ENCODE measurements around the gene HDAC7.

The HDAC7 gene

GRCh38 chr12:47751561-47751960, 68.1 kb downstream of the HDAC7 start:
- TF ChIP-seq TEAD4 (IDR thresholded peaks at IDR 0.05) (no peak), EGR1 (IDR thresholded peaks at IDR 0.05) (no peak), RAD21 (IDR thresholded peaks at IDR 0.05; ENCODE audit: low read depth) (no peak), USF1 (IDR thresholded peaks at IDR 0.05) (no peak), FOXM1 (IDR thresholded peaks at IDR 0.05; ENCODE audit: borderline replicate concordance, low read depth) (no peak), CREB1 (IDR thresholded peaks at IDR 0.05; ENCODE audit: low read depth) (no peak), YY1 (IDR thresholded peaks at IDR 0.05; ENCODE audit: low read depth) (no peak)

DNA sequence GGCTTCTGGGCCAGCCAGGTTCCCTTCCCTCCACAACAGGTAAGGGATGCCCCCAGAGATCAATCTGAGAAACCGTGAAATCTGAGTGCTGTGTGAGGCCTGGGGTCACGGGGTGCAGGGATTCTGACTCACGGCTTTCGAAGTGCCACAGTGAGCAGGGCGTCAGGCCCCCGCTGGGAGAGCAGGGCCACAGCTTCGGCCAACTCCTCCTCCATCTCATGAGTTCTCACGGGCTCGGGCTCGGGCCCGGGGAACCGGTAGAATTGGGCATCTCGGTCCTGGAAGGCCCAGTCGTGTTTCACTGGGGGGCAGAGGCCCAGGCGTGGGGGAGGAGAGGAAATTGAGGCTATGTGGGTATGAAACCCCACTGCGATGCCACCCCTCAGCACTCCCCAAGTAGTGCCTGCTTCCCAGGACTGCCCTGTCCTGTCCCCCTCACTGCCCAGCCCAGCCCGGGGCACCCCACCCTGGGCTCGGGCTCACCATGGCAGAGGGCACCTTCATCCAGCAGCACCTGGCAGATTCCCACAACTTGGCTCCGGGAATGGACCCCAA, 68.7 kb downstream of the HDAC7 start:
- TF ChIP-seq CREB1 (IDR thresholded peaks at IDR 0.05; ENCODE audit: low read depth), result no peak
- TF ChIP-seq NFIC (IDR thresholded peaks at IDR 0.05), result no peak

GRCh38 chr12:47750229-47750798, 69.4 kb downstream of the HDAC7 start:
- TF ChIP-seq TCF12 (IDR thresholded peaks at IDR 0.05; ENCODE audit: low read depth) (no peak), ZBTB7A (IDR thresholded peaks at IDR 0.05; ENCODE audit: low read depth) (no peak), TAF1 (IDR thresholded peaks at IDR 0.05; ENCODE audit: low read depth) (no peak), EGR1 (IDR thresholded peaks at IDR 0.05) (no peak), CREB1 (IDR thresholded peaks at IDR 0.05; ENCODE audit: low read depth) (no peak), RAD21 (IDR thresholded peaks at IDR 0.05; ENCODE audit: low read depth) (no peak)
- TF ChIP-seq, protein P1, sequence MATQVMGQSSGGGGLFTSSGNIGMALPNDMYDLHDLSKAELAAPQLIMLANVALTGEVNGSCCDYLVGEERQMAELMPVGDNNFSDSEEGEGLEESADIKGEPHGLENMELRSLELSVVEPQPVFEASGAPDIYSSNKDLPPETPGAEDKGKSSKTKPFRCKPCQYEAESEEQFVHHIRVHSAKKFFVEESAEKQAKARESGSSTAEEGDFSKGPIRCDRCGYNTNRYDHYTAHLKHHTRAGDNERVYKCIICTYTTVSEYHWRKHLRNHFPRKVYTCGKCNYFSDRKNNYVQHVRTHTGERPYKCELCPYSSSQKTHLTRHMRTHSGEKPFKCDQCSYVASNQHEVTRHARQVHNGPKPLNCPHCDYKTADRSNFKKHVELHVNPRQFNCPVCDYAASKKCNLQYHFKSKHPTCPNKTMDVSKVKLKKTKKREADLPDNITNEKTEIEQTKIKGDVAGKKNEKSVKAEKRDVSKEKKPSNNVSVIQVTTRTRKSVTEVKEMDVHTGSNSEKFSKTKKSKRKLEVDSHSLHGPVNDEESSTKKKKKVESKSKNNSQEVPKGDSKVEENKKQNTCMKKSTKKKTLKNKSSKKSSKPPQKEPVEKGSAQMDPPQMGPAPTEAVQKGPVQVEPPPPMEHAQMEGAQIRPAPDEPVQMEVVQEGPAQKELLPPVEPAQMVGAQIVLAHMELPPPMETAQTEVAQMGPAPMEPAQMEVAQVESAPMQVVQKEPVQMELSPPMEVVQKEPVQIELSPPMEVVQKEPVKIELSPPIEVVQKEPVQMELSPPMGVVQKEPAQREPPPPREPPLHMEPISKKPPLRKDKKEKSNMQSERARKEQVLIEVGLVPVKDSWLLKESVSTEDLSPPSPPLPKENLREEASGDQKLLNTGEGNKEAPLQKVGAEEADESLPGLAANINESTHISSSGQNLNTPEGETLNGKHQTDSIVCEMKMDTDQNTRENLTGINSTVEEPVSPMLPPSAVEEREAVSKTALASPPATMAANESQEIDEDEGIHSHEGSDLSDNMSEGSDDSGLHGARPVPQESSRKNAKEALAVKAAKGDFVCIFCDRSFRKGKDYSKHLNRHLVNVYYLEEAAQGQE (IDR thresholded peaks at IDR 0.05; ENCODE audit: low read depth), result no peak

- TF ChIP-seq FOXM1 (IDR thresholded peaks at IDR 0.05; ENCODE audit: borderline replicate concordance, low read depth), result no peak
- no peak for TF ChIP-seq RAD21 (IDR thresholded peaks at IDR 0.05; ENCODE audit: low read depth)
- TF ChIP-seq TEAD4 (IDR thresholded peaks at IDR 0.05), result no peak
- TF ChIP-seq, protein P1 (IDR thresholded peaks at IDR 0.05; ENCODE audit: low read depth), result no peak
- TF ChIP-seq CREB1 (IDR thresholded peaks at IDR 0.05; ENCODE audit: low read depth), result no peak
- TF ChIP-seq USF1 (IDR thresholded peaks at IDR 0.05), result no peak
- no peak for TF ChIP-seq TAF1 (IDR thresholded peaks at IDR 0.05; ENCODE audit: low read depth)
- TF ChIP-seq EGR1 (IDR thresholded peaks at IDR 0.05), result no peak
- TF ChIP-seq CEBPB (IDR thresholded peaks at IDR 0.05), result no peak
Measured at GRCh38 chr12:47748899-47749298, 70.8 kb downstream of the HDAC7 start.

DNA sequence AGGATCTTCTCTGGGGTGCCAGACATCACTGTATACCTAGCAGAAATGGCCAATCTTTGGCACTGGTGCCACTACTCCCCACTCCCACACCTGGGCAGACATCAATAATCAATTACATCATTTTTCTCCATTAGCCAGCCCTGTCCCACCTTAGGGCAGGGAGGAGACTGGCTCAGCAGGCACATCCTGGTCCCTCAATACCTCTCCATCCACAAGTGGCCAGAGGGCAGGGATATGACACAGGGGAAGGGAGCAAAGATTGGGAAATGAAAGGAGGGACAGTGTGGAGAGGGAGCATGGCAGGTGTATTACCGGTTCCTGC, 71.2 kb downstream of the HDAC7 start:
- TF ChIP-seq RAD21 (IDR thresholded peaks at IDR 0.05; ENCODE audit: low read depth) (no peak), EP300 (IDR thresholded peaks at IDR 0.05; ENCODE audit: borderline replicate concordance) (no peak), CEBPB (IDR thresholded peaks at IDR 0.05) (no peak), ZBTB7A (IDR thresholded peaks at IDR 0.05; ENCODE audit: low read depth) (no peak), EGR1 (IDR thresholded peaks at IDR 0.05) (no peak), FOXM1 (IDR thresholded peaks at IDR 0.05; ENCODE audit: borderline replicate concordance, low read depth) (no peak), NFIC (IDR thresholded peaks at IDR 0.05) (no peak)
- TF ChIP-seq, protein P1 (IDR thresholded peaks at IDR 0.05; ENCODE audit: low read depth), result no peak
